A673 (cell line): ENCODE data around the gene TBL2. TPM values are rescaled to one million over a fixed set of nuclear protein-coding genes. Genes with fewer than 3 reads are reported as not detected.

Experiments used
- BruUV-seq: library from RNA; stranded (reverse); fragments of 400-500 nt; replicated peaks from 2 replicates; lab custom pipeline; 2021; lab: Mats Ljungman, UMichigan
- CTCF ChIA-PET: fragments of 300-600 bp; sonication (Branson Sonifier 250); formaldehyde crosslinking; loops from one replicate; lab custom pipeline; 2022; ENCODE audit warnings: antibody characterized with exemption; lab: Charles Lee
- POLR2A ChIA-PET: fragments of 300-600 bp; sonication (Branson Sonifier 250); formaldehyde crosslinking; loops from one replicate; lab custom pipeline; 2022; ENCODE audit warnings: antibody characterized with exemption; ENCODE audit not compliant: low non-redundant PET; lab: Charles Lee
- DNase-seq: peaks from one replicate; pipeline ENCODE4 v3.0.0-alpha.2; 2015; ENCODE audit warnings: low spot score
- H3K27ac ChIP-seq: fragments of 200-600 bp; sonication (generic); 2 replicates; pipeline ENCODE4 v1.5.1; 2016; ENCODE audit warnings: mixed run types, low read depth, mild to moderate bottlenecking, mixed read lengths, antibody characterized with exemption, low read length; ENCODE audit not compliant: poor library complexity, severe bottlenecking
- H3K27me3 ChIP-seq: fragments of 200-600 bp; sonication (generic); replicated peaks from 2 replicates; pipeline ENCODE4 v1.6.1; 2017; ENCODE audit warnings: mixed run types, low read depth, mild to moderate bottlenecking, mixed read lengths, antibody characterized with exemption, low read length; ENCODE audit not compliant: insufficient read depth, poor library complexity
- H3K36me3 ChIP-seq: fragments of 200-600 bp; sonication (generic); 2 replicates; pipeline ENCODE4 v1.6.1; 2016; ENCODE audit warnings: mixed run types, mild to moderate bottlenecking, mixed read lengths, antibody characterized with exemption, low read length; ENCODE audit not compliant: insufficient read depth, poor library complexity, severe bottlenecking
- H3K4me1 ChIP-seq: fragments of 200-600 bp; sonication (generic); 2 replicates; pipeline ENCODE4 v1.6.1; 2017; ENCODE audit warnings: mixed run types, mild to moderate bottlenecking, mixed read lengths, antibody characterized with exemption, low read length; ENCODE audit not compliant: insufficient read depth, poor library complexity, severe bottlenecking
- H3K4me3 ChIP-seq: fragments of 200-600 bp; sonication (generic); 2 replicates; pipeline ENCODE4 v1.5.1; 2016; ENCODE audit warnings: low read depth, mixed run types, mild to moderate bottlenecking, mixed read lengths, low read length; ENCODE audit not compliant: poor library complexity, severe bottlenecking
- H3K9me3 ChIP-seq: fragments of 200-600 bp; sonication (generic); 2 replicates; pipeline ENCODE4 v1.6.1; 2016; ENCODE audit warnings: mixed run types, low read depth, mild to moderate bottlenecking, mixed read lengths, antibody characterized with exemption, low read length; ENCODE audit not compliant: poor library complexity, severe bottlenecking
- CTCF ChIP-seq: fragments of 300-800, 200-600 bp; sonication (generic); conservative IDR thresholded peaks from 2 replicates; pipeline ENCODE4 v1.5.1; 2017; ENCODE audit warnings: low read depth, mild to moderate bottlenecking, antibody characterized with exemption, low read length, moderate library complexity, mixed read lengths
- EZH2 ChIP-seq: fragments of 200-600 bp; sonication (generic); IDR thresholded peaks from 2 replicates; pipeline ENCODE4 v1.6.1; 2017; ENCODE audit warnings: borderline replicate concordance, low read depth, mild to moderate bottlenecking, mixed read lengths, antibody characterized with exemption, low read length; ENCODE audit not compliant: poor library complexity, severe bottlenecking
- intact Hi-C: fragments of 100-400 bp; cut with micrococcal nuclease; formaldehyde crosslinking; loops from one replicate; pipeline ENCODE4 v1.10.0; 2022; ENCODE audit not compliant: unreplicated experiment
- total RNA-seq: library from RNA; stranded (reverse); gene quantifications from 2 replicates; pipeline ENCODE4 v1.2.3, GENCODE V29; 2021

The TBL2 gene
- total RNA-seq, 1 experiment from 2014 or later, result 51.9 TPM

GRCh38 chr7:73613954-73614735 is 35.8 kb upstream of the TBL2 start:
- DNase-seq, result no peak

GRCh38 chr7:73612598-73613269 is 34.4 kb upstream of the TBL2 start:
- DNase-seq, result peak; percentile 64
- intact Hi-C loops, result no loop called here
- ChIA-PET CTCF (interaction anchor here (1.4 kb wide), 1 partner anchor 113 kb away, joined by 8 read pairs; no protein-coding TSS in a partner anchor), POLR2A (no interaction called here)
- H3K27me3 ChIP-seq, result no peaks in the 10 kb centered on the region
- no TSS peak for BruUV-seq
- H3K27ac ChIP-seq, result no peak overlapping the region
- H3K4me3 ChIP-seq, result no peak overlapping the region
- TF ChIP-seq EZH2 (no peak), CTCF (0 out of 2 replicates have a peak, but pooled peaks have one; percentile 28)
- no peaks in the 10 kb centered on the region for H3K9me3 ChIP-seq
- H3K36me3 ChIP-seq, result no peaks in the 10 kb centered on the region
- H3K4me1 ChIP-seq, result no peaks in the 10 kb centered on the region

More at GRCh38 chr7:73613954-73614735, 35.8 kb upstream of the TBL2 start:
- ChIA-PET POLR2A (no interaction called here), CTCF (interaction anchor here (0.6 kb wide), 1 partner anchor 54 kb away, joined by 6 read pairs; the partner anchor contains the start of gene VPS37D)
- Histone ChIP-seq H3K4me1 (no peaks in the 10 kb centered on the region), H3K9me3 (no peaks in the 10 kb centered on the region), H3K36me3 (no peaks in the 10 kb centered on the region), H3K4me3 (no peak overlapping the region), H3K27me3 (no peaks in the 10 kb centered on the region), H3K27ac (no peak overlapping the region)
- TF ChIP-seq CTCF (no peak), EZH2 (no peak)
- BruUV-seq, result no TSS peak
- intact Hi-C loops, result no loop called here

- Histone ChIP-seq H3K4me3 (no peak overlapping the region), H3K27ac (no peak overlapping the region), H3K4me1 (no peaks in the 10 kb centered on the region), H3K9me3 (no peaks in the 10 kb centered on the region), H3K27me3 (no peaks in the 10 kb centered on the region), H3K36me3 (no peaks in the 10 kb centered on the region)
- intact Hi-C loops, result no loop called here
- ChIA-PET CTCF (interaction anchor here (1.2 kb wide), 1 partner anchor 118 kb away, joined by 7 read pairs; no protein-coding TSS in a partner anchor), POLR2A (no interaction called here)
- no peak for DNase-seq
- no TSS peak for BruUV-seq
- TF ChIP-seq CTCF (no peak), EZH2 (no peak)
These were observed 32.7 kb upstream of the TBL2 start for GRCh38 chr7:73611017-73611555.
